Thyroid gland (tissue), 4 donors: ENCODE data around the gene KBTBD12.

Experiments
- POLR2A ChIP-seq, 2 donors: fragments of 450-650 bp; IDR thresholded peaks; one replicate each; pipeline ENCODE4 v1.6.1; 2017; ENCODE audit warnings: antibody characterized with exemption in 2 of 2, mild to moderate bottlenecking in 2 of 2, moderate library complexity in 1 of 2
- TF ChIP-seq, protein P1 (sequence below), 6 experiments: fragments of 200-600 bp in 3 of 6; fragments of 450-650 bp in 3 of 6; sonication (generic) in 3 of 6; IDR thresholded peaks; one replicate each; pipeline ENCODE4 v1.5.1; 2016 to 2019; ENCODE audit warnings: antibody characterized with exemption in 6 of 6, mild to moderate bottlenecking in 2 of 6, inconsistent platforms in 1 of 6, moderate library complexity in 1 of 6

DNA sequence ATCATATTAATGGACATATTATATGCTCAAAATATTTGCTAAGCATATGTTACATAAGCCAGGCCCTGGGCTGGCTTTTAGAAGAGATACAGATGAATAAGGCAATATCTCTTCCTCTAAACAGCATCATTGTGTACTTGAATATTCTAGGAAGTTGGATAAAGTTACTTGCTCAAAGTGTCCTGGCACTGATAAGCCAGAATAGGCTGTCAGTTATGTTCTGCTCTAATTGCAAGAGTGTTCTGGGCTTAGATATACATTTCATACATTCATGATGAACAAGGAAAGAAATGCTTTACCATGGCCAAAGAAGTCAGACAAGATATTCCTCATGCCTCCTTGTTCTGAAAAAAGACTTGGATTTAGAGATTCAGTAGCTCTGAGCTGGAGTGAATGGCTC is 40.7 kb downstream of the KBTBD12 start:
- TF ChIP-seq, protein P1, sequence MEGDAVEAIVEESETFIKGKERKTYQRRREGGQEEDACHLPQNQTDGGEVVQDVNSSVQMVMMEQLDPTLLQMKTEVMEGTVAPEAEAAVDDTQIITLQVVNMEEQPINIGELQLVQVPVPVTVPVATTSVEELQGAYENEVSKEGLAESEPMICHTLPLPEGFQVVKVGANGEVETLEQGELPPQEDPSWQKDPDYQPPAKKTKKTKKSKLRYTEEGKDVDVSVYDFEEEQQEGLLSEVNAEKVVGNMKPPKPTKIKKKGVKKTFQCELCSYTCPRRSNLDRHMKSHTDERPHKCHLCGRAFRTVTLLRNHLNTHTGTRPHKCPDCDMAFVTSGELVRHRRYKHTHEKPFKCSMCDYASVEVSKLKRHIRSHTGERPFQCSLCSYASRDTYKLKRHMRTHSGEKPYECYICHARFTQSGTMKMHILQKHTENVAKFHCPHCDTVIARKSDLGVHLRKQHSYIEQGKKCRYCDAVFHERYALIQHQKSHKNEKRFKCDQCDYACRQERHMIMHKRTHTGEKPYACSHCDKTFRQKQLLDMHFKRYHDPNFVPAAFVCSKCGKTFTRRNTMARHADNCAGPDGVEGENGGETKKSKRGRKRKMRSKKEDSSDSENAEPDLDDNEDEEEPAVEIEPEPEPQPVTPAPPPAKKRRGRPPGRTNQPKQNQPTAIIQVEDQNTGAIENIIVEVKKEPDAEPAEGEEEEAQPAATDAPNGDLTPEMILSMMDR (IDR thresholded peaks at IDR 0.05) = no peak
- no peak for TF ChIP-seq POLR2A (IDR thresholded peaks at IDR 0.05)
